Activated CD8-positive, alpha-beta T cell treated with anti-CD3 and anti-CD28 coated beads, Interleukin-2, amount 10 ng/mL, durations not matched to agents 7 days and 5 days (primary cell): ENCODE data around the gene FKBP15. TPM values are rescaled to one million over a fixed set of nuclear protein-coding genes. Genes with fewer than 3 reads are reported as not detected.
"Not testable (repeated sequence)": the region's sequence is repeated elsewhere in the genome, so short reads cannot be mapped to it uniquely, and the experiment has no call there.

Experiments
- ATAC-seq: fragments of 150-1000 bp; cut with Tn5 transposase; one replicate; pipeline ENCODE4 v1.10.0; 2021; ENCODE audit warnings: moderate library complexity
- CTCF ChIA-PET: fragments of 350-600 bp; sonication (Branson Sonifier 250); formaldehyde crosslinking; loops from one replicate; lab custom pipeline; 2021; ENCODE audit warnings: antibody characterized with exemption; lab: Charles Lee
- POLR2A ChIA-PET: fragments of 350-600 bp; sonication (Branson Sonifier 250); formaldehyde crosslinking; loops from one replicate; lab custom pipeline; 2021; ENCODE audit warnings: antibody characterized with exemption; lab: Charles Lee
- DNase-seq: peaks from one replicate; pipeline ENCODE4 v3.0.0-alpha.2; 2020
- H3K27ac Mint-ChIP-seq: one replicate; pipeline ENCODE4 v1.8.0; 2021; ENCODE audit warnings: mild to moderate bottlenecking, mixed read lengths
- H3K27me3 Mint-ChIP-seq: one replicate; pipeline ENCODE4 v1.8.0; 2021; ENCODE audit warnings: low read depth, mixed read lengths
- H3K36me3 Mint-ChIP-seq: one replicate; pipeline ENCODE4 v1.8.0; 2021; ENCODE audit warnings: low read depth, mixed read lengths
- H3K4me1 Mint-ChIP-seq: one replicate; pipeline ENCODE4 v1.8.0; 2021; ENCODE audit warnings: low read depth, mixed read lengths
- H3K4me3 Mint-ChIP-seq: one replicate; pipeline ENCODE4 v1.8.0; 2021; ENCODE audit warnings: mild to moderate bottlenecking, mixed read lengths
- H3K9me3 Mint-ChIP-seq: one replicate; pipeline ENCODE4 v1.8.0; 2022; ENCODE audit warnings: mixed read lengths; ENCODE audit not compliant: insufficient read depth
- total RNA-seq, 2 experiments: library from RNA; stranded (reverse); gene quantifications; one replicate each; pipeline ENCODE4 v1.2.3, GENCODE V29; 2021

The FKBP15 gene
- total RNA-seq, 2 experiments from 2014 or later = 34.5 to 36.3 TPM

- Mint-ChIP-seq H3K9me3 (peaks cover 3% of the 10 kb centered on the region), H3K36me3 (no peaks in the 10 kb centered on the region), H3K27me3 (peaks cover 8% of the 10 kb centered on the region), H3K4me3 (no peak overlapping the region), H3K4me1 (peaks cover 5% of the 10 kb centered on the region), H3K27ac (no peak overlapping the region)
- DNase-seq = no peak
- CTCF ChIA-PET = interaction anchor here (1.2 to 1.3 kb wide), 2 partner anchors 13 to 25 kb away, joined by 4 to 5 read pairs; partner anchors contain the start of gene SLC31A2
- ATAC-seq = no peak
- POLR2A ChIA-PET = no interaction called here
These were observed 95.6 kb downstream of the FKBP15 start for GRCh38 chr9:113125386-113126035.

- CTCF ChIA-PET, H3K4me3 Mint-ChIP-seq, POLR2A ChIA-PET, DNase-seq, H3K4me1 Mint-ChIP-seq, ATAC-seq, H3K36me3 Mint-ChIP-seq, H3K27me3 Mint-ChIP-seq, H3K27ac Mint-ChIP-seq, H3K9me3 Mint-ChIP-seq: not testable (repeated sequence)
These were observed 102.2 kb downstream of the FKBP15 start for GRCh38 chr9:113118829-113119228.

Other genes with a start within 250 kb of the FKBP15 start
- gene ZNF883, start 209.1 kb downstream of the FKBP15 start, total RNA-seq = under 1 TPM; 0.57 to 0.76 TPM
- under 1 TPM; 0.76 to 0.81 TPM for gene ZFP37, start 164.6 kb downstream of the FKBP15 start, total RNA-seq
- gene SLC31A2, start 70.3 kb downstream of the FKBP15 start, total RNA-seq = 1 to 10 TPM; 2.0 to 2.7 TPM
- 10 to 100 TPM in 1 of 2 experiments, 1 to 10 TPM in 1; 9.5 to 10.2 TPM for gene SLC31A1, start 267 bp upstream of the FKBP15 start, total RNA-seq
- 10 to 100 TPM; 26.1 to 28.9 TPM for gene CDC26, start 54.3 kb upstream of the FKBP15 start, total RNA-seq
- gene PRPF4, start 54.4 kb upstream of the FKBP15 start, total RNA-seq = 10 to 100 TPM; 33.3 to 37.3 TPM
- gene RNF183, start 82.1 kb upstream of the FKBP15 start, total RNA-seq = not detected
- gene WDR31, start 119.0 kb upstream of the FKBP15 start, total RNA-seq = under 1 TPM; 0.47 to 0.92 TPM
- gene BSPRY, start 128.3 kb upstream of the FKBP15 start, total RNA-seq = 1 to 10 TPM; 4.0 to 4.4 TPM
- 10 to 100 TPM; 14.0 to 15.3 TPM for gene HDHD3, start 155.7 kb upstream of the FKBP15 start, total RNA-seq
- gene ALAD, start 180.0 kb upstream of the FKBP15 start, total RNA-seq = 10 to 100 TPM; 26.0 to 30.7 TPM
- 10 to 100 TPM; 78.9 to 81.7 TPM for gene POLE3, start 189.4 kb upstream of the FKBP15 start, total RNA-seq
- under 1 TPM; 0.34 to 0.60 TPM for gene C9orf43, start 189.5 kb upstream of the FKBP15 start, total RNA-seq
- 10 to 100 TPM; 68.9 to 77.2 TPM for gene RGS3, start 242.4 kb upstream of the FKBP15 start, total RNA-seq